ENCODE measurements around the gene WDPCP.
"Not testable (repeated sequence)": the region's sequence is repeated elsewhere in the genome, so short reads cannot be mapped to it uniquely, and the experiment has no call there.

DNA sequence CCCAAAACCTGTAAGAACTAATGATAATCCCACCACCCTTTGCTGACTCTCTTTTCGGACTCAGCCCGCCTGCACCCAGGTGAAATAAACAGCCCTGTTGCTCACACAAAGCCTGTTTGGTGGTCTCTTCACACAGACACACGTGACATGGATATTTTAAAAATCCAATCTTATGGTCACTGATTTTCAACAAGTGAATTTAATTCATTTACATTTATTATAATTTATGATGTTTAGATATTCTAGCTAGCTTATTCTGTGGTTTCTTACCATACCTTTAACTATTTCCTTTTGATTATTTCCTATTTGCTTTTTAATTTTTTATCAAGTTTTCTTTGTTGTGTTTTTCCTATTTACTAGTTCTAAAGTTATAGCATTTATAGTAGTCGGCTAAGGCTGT, 301.8 kb downstream of the WDPCP start:
- TF ChIP-seq, protein P1, sequence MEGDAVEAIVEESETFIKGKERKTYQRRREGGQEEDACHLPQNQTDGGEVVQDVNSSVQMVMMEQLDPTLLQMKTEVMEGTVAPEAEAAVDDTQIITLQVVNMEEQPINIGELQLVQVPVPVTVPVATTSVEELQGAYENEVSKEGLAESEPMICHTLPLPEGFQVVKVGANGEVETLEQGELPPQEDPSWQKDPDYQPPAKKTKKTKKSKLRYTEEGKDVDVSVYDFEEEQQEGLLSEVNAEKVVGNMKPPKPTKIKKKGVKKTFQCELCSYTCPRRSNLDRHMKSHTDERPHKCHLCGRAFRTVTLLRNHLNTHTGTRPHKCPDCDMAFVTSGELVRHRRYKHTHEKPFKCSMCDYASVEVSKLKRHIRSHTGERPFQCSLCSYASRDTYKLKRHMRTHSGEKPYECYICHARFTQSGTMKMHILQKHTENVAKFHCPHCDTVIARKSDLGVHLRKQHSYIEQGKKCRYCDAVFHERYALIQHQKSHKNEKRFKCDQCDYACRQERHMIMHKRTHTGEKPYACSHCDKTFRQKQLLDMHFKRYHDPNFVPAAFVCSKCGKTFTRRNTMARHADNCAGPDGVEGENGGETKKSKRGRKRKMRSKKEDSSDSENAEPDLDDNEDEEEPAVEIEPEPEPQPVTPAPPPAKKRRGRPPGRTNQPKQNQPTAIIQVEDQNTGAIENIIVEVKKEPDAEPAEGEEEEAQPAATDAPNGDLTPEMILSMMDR (IDR thresholded peaks at IDR 0.05), result not testable (repeated sequence)
- not testable (repeated sequence) for TF ChIP-seq POLR2AphosphoS5, POLR2A (IDR thresholded peaks at IDR 0.05)
